Erythroblast (primary cell): ENCODE measurements around the gene UNC45A.

Source experiments
- DNase-seq, 2 experiments: peaks; one replicate each; lab custom pipeline; 2025; lab: John Stamatoyannopoulos, UW
- GATA1 ChIP-seq: IDR thresholded peaks from 2 replicates; pipeline ENCODE4 v1.6.1; 2011; ENCODE audit warnings: low read depth, mild to moderate bottlenecking, control low read depth, low read length, moderate library complexity
- POLR2A ChIP-seq: IDR thresholded peaks from 2 replicates; pipeline ENCODE4 v1.6.1; 2011; ENCODE audit warnings: mild to moderate bottlenecking, low read length

Gene UNC45A

DNA sequence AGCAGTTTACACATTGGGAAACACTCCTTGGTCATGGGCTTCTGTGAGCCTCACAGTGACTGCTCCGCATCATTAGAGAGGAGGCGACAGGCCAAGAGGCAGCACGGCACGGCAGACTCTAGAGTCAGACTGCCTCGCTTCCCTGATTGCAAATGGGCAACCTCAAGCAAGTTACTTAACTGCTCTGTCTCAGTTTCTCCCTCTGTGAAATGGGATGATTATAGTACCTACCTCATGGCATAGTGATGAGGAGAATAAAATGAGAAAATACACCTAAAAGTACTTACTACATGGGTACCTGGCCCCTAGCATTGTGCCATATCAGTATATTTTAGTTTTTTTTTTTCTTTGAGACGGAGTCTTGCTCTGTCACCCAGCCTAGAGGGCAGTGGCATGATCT is 15.6 kb downstream of the UNC45A start:
- TF ChIP-seq POLR2A = no peak
- no peak for TF ChIP-seq GATA1
- DNase-seq = no peak

DNA sequence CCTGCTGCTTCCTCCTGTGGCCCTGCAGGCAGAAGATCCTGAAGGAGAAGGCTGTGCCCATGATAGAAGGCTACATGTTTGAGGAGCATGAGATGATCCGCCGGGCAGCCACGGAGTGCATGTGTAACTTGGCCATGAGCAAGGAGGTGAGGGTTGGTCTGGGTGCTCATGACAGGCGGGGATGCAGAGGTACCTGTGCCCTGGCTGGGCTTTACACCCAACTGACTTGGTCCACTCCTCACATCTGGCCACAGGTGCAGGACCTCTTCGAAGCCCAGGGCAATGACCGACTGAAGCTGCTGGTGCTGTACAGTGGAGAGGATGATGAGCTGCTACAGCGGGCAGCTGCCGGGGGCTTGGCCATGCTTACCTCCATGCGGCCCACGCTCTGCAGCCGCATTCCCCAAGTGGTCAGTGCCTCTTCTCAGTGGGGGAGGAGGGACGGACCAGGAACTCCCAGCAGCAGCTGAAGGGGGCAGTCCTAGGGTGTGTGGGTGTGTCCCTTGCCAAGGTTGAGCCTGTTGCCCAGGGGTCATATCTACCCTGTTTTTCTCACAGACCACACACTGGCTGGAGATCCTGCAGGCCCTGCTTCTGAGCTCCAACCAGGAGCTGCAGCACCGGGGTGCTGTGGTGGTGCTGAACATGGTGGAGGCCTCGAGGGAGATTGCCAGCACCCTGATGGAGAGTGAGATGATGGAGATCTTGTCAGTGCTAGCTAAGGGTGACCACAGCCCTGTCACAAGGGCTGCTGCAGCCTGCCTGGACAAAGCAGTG is 18.0 kb downstream of the UNC45A start:
- no peak for DNase-seq
- TF ChIP-seq POLR2A = no peak
- TF ChIP-seq GATA1 = no peak

DNA sequence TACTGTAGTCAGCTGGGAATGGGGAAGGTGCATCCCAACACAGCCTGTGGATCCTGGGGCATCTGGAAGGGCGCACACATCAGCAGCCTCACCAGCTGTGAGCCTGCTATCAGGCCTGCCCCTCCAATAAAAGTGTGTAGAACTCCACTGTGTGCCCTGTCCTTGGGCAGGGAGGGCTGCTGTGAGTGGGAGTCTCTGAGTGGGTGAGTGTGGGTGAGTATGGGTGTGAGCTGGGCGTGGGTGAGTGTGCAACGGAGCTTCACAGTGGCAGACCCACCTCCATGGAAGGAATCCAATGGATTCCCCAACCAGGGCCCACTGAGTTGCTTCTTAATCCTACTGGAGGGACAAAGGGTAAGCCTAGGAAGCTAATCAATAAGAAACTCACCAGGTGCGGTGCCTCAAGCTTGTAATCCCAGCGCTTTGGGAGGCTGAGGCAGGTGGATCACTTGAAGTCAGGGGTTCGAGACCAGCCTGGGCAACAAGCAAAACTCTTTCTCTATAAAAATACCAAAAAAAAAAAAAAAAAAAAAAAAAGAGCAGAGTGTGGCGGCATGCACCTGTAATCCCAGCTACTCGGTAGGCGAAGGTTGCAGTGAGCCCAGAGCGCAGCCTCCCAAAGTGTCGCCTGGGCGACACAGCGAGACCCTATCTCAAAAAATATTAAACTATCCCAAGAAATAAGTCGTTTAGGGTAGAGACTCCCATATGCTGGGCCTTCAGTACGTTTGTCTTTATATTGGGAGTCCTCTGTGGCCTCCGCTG is 19.0 kb downstream of the UNC45A start:
- TF ChIP-seq POLR2A = no peak
- TF ChIP-seq GATA1 = no peak
- DNase-seq = no peak

DNA sequence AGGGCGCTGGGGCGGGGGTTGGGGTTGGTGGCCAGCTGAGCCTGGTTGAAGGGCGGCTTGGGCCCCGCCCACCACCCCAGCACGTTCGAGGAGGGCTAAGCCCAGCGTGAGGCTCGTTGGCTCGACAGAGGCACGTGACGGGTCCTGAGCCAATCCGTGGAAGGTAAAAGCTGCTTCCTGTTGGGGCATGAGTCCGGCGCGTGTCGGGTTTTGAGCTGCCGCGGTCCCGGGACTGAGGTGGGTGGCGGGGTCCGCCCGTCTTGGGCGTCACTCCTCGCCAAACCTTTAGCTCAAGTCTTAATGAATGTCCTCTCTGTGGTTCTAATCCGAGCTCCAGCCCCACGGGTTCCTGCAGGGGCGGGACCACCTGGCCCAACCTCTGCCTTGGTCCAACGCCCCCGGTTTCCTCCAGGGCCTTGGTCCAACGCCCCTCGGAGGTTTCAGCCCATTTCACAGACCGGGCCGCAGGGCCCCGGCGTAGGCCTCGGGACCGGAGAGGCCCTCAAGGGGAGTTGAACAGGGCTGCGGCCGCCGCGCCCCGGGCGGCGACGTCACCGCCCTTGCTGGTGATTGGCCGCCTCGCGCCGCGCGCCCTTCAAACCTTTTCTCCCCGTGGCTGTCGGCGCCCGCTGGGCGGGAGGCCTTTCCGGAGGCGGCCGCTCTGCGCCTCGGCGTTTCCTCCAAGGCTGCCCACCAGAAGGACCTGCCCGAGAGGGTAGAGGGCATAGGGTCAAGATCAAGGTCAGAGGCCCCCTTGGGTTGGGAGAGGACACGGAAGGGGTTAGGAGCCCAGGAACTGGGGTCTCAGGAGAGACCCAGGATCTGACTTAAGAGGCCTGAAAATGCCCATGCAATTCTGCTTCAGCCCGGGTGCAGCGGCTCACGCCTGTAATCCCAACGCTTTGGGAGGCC is 19.9 kb downstream of the UNC45A start, which contains the start of gene RCCD1:
Gene RCCD1, plus strand, starts transcription at position 173 of the 912 bp plus-strand sequence. CDS start 1,851 bp downstream, outside the sequence.
- peak; percentile 97 for DNase-seq
- peak; percentile 94 for TF ChIP-seq POLR2A
- no peak for TF ChIP-seq GATA1

DNA sequence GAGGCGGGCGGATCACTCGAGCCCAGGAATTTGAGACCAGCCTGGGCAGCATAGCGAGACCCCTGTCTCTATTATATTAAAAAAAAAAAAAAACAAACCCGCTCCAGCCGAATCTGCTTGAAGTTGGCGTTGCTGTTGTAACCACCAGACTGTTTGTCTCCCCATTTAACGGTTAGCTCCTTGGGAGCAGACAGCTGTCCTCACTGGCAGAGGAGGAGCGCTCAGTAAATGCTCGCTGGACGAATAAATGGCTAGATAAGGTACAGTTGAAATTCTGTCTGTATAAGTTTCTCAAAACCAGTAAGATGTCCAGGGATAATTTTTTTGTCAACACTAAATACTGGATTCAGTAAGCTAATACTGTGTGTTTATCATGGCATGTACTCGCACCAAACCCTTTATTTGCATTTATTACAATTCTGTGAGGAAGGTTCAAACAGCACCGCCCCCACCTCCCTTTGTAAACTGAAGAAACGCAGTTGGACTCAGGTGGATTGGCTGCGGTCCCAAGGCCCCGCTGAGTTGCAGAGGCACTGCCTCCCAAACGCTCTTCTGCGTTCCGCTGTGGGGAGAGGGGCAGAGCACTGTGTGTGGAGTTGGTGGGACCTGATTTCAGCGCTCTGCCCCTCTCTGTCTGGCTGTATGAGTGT is 20.7 kb downstream of the UNC45A start:
- no peak for TF ChIP-seq GATA1
- TF ChIP-seq POLR2A = no peak
- DNase-seq = peak; percentile 63 to 69

DNA sequence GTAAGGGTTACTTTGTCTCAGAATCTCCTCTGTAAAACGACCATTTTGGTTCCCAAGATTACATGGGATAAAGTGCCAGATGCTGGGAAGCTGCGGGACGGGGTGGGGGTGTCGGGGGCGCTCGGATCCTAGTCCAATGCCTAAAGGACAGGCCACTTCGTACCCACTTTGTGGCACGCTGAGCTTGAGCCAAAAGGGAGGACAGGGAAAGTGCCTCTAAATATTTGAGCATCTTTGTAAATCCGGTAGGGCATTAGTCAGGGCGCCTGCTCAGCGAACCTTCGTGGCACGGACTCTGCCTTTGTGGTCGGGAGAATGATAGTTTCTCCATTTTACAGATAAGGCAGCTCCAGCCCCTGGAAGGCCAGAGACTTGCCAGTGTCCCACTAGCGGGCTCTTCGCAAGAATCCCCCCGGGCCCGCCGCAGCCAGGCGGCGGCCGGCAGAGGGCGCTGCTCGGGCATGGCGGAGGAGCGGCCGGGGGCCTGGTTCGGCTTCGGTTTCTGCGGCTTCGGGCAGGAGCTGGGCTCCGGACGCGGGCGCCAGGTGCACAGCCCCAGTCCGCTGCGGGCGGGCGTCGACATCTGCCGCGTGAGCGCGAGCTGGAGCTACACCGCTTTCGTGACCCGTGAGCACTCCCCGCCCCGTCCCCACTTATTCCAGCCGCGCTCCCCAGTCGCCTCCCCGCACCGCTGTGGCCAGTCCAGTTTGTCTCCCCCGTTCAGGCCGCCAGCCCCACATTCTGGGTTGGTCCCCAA is 21.4 kb downstream of the UNC45A start:
- no peak for TF ChIP-seq GATA1
- TF ChIP-seq POLR2A = no peak
- peak; percentile 83 to 86 for DNase-seq

DNA sequence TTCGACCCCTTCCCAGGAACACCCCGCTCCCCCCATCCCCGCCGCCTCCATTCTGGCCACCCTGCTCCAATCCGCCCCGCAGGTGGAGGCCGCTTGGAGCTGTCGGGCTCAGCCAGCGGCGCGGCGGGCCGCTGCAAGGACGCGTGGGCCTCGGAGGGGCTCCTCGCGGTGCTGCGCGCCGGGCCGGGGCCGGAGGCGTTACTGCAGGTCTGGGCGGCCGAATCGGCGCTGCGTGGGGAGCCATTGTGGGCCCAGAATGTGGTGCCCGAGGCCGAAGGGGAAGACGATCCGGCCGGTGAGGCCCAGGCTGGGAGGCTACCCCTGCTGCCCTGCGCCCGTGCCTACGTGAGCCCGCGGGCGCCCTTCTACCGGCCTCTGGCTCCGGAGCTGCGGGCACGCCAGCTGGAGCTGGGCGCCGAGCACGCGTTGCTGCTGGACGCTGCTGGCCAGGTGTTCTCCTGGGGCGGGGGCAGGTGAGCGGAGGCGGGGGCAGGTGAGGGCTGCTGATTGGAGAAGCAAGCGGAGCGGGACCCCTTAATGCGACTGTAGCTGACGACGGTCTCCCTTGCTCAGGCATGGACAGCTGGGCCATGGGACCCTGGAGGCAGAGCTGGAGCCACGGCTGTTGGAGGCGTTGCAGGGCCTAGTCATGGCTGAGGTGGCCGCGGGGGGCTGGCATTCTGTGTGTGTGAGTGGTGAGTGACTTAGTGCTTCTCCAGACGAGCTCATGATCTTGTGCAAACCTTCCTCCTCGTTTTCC is 22.1 kb downstream of the UNC45A start:
- DNase-seq = no peak
- TF ChIP-seq GATA1 = no peak
- TF ChIP-seq POLR2A = no peak

DNA sequence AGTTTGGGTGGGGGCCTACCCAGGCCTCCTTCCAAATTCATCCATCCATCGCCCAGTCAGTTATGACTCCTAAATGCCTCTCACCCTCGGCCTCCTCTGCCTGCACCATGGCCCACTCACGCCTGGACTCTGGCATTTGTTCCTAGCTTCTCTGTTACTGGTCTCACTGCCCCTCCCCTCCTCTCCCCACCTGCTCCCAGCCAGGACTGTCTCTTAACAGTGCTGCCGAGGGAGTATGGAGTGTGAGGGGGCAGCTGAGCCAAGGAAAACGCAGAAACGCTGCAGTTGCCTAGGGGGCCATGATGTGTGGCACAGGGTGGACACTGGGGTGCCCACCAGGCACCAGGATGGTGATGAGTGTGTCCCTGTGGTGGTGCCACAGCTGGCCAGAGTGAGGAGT is 22.7 kb downstream of the UNC45A start:
- DNase-seq = no peak
- no peak for TF ChIP-seq POLR2A
- no peak for TF ChIP-seq GATA1

DNA sequence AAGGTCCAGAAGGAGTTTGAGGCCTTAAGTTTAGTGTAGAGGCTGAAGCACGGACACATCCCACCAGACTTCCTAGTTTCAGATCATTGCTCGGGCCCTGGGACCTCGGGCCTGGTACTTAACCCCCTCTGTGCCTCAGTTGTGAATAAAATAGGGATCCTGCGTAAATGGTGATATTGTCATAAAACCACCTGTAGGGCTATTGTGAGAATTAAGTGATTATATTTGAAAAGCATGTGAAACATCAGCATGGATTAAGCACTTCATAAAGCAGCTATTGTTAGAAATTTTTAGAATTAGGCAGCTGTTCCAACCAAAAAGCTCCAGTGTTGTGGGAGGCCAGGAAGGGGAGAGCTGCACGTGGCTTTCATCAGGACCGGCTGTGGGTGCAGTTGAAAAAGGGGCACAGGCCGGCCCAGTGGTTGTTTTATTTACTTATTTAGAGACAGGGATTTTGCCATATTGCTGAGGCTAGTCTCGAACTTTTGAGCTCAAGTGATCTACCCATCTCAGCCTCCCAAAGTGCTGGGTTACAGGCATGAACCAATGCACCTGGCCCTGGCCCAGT is 24.0 kb downstream of the UNC45A start:
- no peak for DNase-seq
- TF ChIP-seq GATA1 = no peak
- no peak for TF ChIP-seq POLR2A

DNA sequence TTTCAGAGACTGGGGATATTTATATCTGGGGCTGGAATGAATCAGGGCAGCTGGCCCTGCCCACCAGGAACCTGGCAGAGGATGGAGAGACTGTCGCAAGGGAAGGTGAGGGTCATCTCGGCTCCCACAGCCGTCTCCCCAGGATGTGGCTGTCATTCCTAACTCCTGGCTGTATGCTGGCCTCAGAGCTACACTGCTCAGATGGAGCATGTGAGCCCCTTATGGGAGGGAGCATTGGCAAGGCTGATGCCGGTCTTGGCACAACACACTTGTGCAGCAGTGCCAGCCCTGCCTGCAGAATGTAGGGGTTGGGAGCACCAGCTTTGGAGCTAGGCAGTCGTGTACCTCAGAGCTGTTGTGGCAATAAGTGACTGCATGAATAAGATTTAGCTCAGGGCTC is 24.8 kb downstream of the UNC45A start:
- no peak for DNase-seq

DNA sequence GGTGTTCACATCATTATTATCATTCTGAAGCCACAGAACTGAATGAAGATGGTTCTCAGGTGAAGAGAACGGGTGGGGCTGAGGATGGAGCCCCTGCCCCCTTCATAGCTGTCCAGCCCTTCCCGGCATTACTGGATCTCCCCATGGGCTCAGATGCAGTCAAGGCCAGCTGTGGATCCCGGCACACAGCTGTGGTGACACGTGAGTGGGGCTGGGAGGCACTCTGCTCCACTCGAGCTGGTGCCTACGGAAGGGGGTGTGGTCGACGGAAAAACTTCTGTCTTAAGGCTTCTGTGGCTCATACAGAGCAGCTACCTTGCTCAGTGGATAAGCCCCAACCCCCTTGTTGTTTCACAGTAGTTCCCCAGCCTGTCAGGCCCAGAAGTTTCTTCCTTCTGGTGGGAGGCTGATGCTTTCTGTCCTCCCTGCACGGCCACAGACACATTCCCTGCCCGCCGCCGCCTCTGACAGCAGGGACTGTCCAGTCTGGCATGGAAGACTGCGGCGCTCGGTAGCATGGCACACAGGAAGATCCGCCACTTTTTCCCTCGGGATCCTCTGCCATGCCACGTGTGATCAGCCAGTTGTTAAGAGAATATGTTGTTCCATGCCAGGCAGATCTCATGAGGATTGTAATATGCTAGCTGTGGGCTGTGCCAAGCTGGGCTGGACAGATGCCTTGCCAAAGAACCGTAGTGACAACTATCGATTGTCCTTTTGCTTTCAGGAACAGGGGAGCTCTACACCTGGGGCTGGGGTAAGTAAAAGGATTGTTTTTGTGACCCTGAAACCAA is 25.4 kb downstream of the UNC45A start:
- TF ChIP-seq GATA1 = no peak

More for the DNA sequence above, 24.8 kb downstream of the UNC45A start:
- TF ChIP-seq GATA1 (no peak), POLR2A (no peak)

More for the DNA sequence above, 25.4 kb downstream of the UNC45A start:
- no peak for DNase-seq
